ENCODE data around the gene XXYLT1.
"Not testable (repeated sequence)": the region's sequence is repeated elsewhere in the genome, so short reads cannot be mapped to it uniquely, and the experiment has no call there.

The XXYLT1 gene

GRCh38 chr3:195270817-195271409 is at the start of gene XXYLT1:
XXYLT1 (minus strand) TSS chr3:195271159; CDS start chr3:195271058, 101 bp downstream.
- peaks cover 7% of the 10 kb centered on the region; the same call in 1 of the 2 replicates for H3K4me1 ChIP-seq (ENCODE audit: insufficient read depth, low read length)
- peak within 1 kb of the TSS; percentile 82 for H3K9ac ChIP-seq (ENCODE audit: low read depth, low read length)
- peaks cover 6% of the 10 kb centered on the region; the same call in 1 of the 2 replicates for H3K36me3 ChIP-seq (ENCODE audit: insufficient read depth, low read length)
- no peaks in the 10 kb centered on the region for H3K9me3 ChIP-seq (ENCODE audit: control insufficient read depth, insufficient read depth, low read length)

- Histone ChIP-seq H3K9ac (ENCODE audit: low read depth, low read length) (no peak overlapping the region), H3K36me3 (ENCODE audit: insufficient read depth, low read length) (0 out of 2 replicates have a peak, but pooled peaks cover 4% of the 10 kb centered on the region), H3K4me1 (ENCODE audit: insufficient read depth, low read length) (no peaks in the 10 kb centered on the region), H3K9me3 (ENCODE audit: control insufficient read depth, insufficient read depth, low read length) (no peaks in the 10 kb centered on the region; the same call in 1 of the 2 replicates)
These were observed 48.1 kb upstream of the XXYLT1 start for GRCh38 chr3:195319060-195319459.

- Histone ChIP-seq H3K4me1 (ENCODE audit: insufficient read depth, low read length) (no peaks in the 10 kb centered on the region), H3K9ac (ENCODE audit: low read depth, low read length) (no peak overlapping the region), H3K9me3 (ENCODE audit: control insufficient read depth, insufficient read depth, low read length) (no peaks in the 10 kb centered on the region), H3K36me3 (ENCODE audit: insufficient read depth, low read length) (no peaks in the 10 kb centered on the region)
These were observed 41.8 kb upstream of the XXYLT1 start for GRCh38 chr3:195312714-195313113.

GRCh38 chr3:195307711-195308110 is 36.8 kb upstream of the XXYLT1 start:
- Histone ChIP-seq H3K36me3 (ENCODE audit: insufficient read depth, low read length) (no peaks in the 10 kb centered on the region), H3K4me1 (ENCODE audit: insufficient read depth, low read length) (no peaks in the 10 kb centered on the region)

GRCh38 chr3:195306369-195306768 is 35.4 kb upstream of the XXYLT1 start:
- Histone ChIP-seq H3K36me3 (ENCODE audit: insufficient read depth, low read length) (peaks cover 3% of the 10 kb centered on the region; the same call in 1 of the 2 replicates), H3K4me1 (ENCODE audit: insufficient read depth, low read length) (no peaks in the 10 kb centered on the region), H3K9ac (ENCODE audit: low read depth, low read length) (no peak overlapping the region), H3K9me3 (ENCODE audit: control insufficient read depth, insufficient read depth, low read length) (no peaks in the 10 kb centered on the region)

More at GRCh38 chr3:195307711-195308110, 36.8 kb upstream of the XXYLT1 start:
- H3K9ac ChIP-seq (ENCODE audit: low read depth, low read length), result no peak overlapping the region
- no peaks in the 10 kb centered on the region for H3K9me3 ChIP-seq (ENCODE audit: control insufficient read depth, insufficient read depth, low read length)

- H3K9me3 ChIP-seq (ENCODE audit: control insufficient read depth, insufficient read depth, low read length), result no peaks in the 10 kb centered on the region
- peaks cover 3% of the 10 kb centered on the region; the same call in 1 of the 2 replicates for H3K36me3 ChIP-seq (ENCODE audit: insufficient read depth, low read length)
- no peaks in the 10 kb centered on the region for H3K4me1 ChIP-seq (ENCODE audit: insufficient read depth, low read length)
- H3K9ac ChIP-seq (ENCODE audit: low read depth, low read length), result no peak overlapping the region
These were observed 31.5 kb upstream of the XXYLT1 start for GRCh38 chr3:195302431-195302830.

DNA sequence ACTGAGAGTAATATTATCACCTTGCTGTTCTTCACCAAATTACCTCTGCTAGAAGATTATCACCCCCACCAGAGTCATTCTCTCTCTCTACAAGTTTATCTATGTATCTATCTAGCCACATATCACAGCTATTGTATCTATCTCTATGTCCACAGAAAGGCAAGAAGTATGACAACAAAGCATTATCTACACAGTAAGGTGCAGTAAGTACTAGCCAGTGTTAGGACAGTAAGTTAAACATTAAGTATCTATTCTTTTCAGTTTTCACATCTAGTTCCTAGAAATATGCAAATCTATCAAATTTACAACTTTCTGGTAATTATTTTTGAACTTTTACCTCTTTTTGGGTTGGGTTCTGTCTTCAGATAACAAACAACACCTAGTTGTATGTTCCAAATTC is 26.5 kb upstream of the XXYLT1 start:
- Histone ChIP-seq H3K4me1 (ENCODE audit: insufficient read depth, low read length) (no peaks in the 10 kb centered on the region), H3K9ac (ENCODE audit: low read depth, low read length) (no peak overlapping the region), H3K36me3 (ENCODE audit: insufficient read depth, low read length) (peaks cover 3% of the 10 kb centered on the region; the same call in 1 of the 2 replicates), H3K9me3 (ENCODE audit: control insufficient read depth, insufficient read depth, low read length) (no peaks in the 10 kb centered on the region)

- Histone ChIP-seq H3K9ac (ENCODE audit: low read depth, low read length) (no peak overlapping the region), H3K9me3 (ENCODE audit: control insufficient read depth, insufficient read depth, low read length) (no peaks in the 10 kb centered on the region), H3K36me3 (ENCODE audit: insufficient read depth, low read length) (peaks cover under 1% of the 10 kb centered on the region; the same call in 1 of the 2 replicates), H3K4me1 (ENCODE audit: insufficient read depth, low read length) (no peaks in the 10 kb centered on the region)
These were observed 25.7 kb upstream of the XXYLT1 start for GRCh38 chr3:195296662-195297061.

GRCh38 chr3:195291121-195291520 is 20.2 kb upstream of the XXYLT1 start:
- H3K4me1 ChIP-seq (ENCODE audit: insufficient read depth, low read length), result no peaks in the 10 kb centered on the region
- no peaks in the 10 kb centered on the region for H3K36me3 ChIP-seq (ENCODE audit: insufficient read depth, low read length)
- H3K9ac ChIP-seq (ENCODE audit: low read depth, low read length), result no peak overlapping the region
- no peaks in the 10 kb centered on the region for H3K9me3 ChIP-seq (ENCODE audit: control insufficient read depth, insufficient read depth, low read length)

DNA sequence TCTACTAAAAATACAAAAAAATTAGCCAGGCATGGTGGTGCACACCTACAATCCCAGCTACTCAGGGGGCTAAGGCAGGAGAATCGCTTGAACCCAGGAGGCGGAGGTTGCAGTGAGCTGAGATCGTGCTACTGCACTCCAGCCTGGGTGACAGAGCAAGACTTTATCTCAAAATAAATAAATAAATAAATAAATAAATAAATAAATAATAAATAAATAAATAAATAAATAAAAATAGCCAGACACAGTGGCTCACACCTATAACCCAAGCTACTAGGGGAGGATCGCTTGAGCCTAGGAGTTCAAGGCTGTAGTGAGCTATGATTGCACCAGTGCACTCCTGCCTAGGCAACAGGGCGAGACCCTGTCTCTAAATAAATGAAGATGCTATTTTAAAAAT is 19.7 kb upstream of the XXYLT1 start:
- H3K9ac ChIP-seq (ENCODE audit: low read depth, low read length); H3K36me3 ChIP-seq (ENCODE audit: insufficient read depth, low read length); H3K9me3 ChIP-seq (ENCODE audit: control insufficient read depth, insufficient read depth, low read length); H3K4me1 ChIP-seq (ENCODE audit: insufficient read depth, low read length): not testable (repeated sequence)

DNA sequence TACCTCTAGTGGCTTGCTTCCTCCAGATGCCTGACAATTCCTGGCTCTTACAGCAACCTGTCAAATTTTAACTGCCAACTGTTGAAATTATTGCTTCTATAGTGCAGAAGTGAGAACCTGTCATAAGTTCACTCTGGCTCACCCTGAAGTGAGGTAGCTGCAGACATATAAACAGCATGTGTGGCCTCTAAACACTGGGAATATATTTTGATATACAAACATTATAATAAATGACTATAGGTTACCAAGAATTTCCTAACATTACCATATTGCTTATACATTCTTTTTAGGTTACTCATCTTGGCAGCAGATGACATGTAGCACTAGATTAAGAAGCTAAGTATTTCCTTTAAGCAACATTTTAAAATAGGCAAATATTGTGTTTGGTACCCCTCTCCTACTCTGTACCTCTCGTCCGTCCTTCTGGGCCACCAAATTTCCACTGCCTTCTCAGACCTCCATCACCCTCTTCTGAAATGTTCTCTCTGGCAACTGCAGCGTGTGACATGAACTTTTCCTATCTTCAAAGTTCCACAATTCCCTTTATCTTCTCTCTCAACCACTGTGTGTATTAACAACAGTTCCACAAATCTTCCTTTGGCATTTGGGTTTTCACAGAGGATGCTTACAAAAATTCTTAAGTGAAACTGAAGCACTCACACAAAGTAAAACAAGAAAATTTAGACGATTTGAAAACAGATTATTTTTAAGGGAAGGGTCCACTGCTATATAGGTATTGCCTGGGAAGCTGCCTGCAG is 15.3 kb upstream of the XXYLT1 start:
- H3K9me3 ChIP-seq (ENCODE audit: control insufficient read depth, insufficient read depth, low read length), result no peaks in the 10 kb centered on the region
- no peaks in the 10 kb centered on the region for H3K36me3 ChIP-seq (ENCODE audit: insufficient read depth, low read length)
- H3K4me1 ChIP-seq (ENCODE audit: insufficient read depth, low read length), result no peaks in the 10 kb centered on the region

GRCh38 chr3:195285372-195285771 is 14.4 kb upstream of the XXYLT1 start:
- H3K9me3 ChIP-seq (ENCODE audit: control insufficient read depth, insufficient read depth, low read length), result no peaks in the 10 kb centered on the region
- H3K4me1 ChIP-seq (ENCODE audit: insufficient read depth, low read length), result no peaks in the 10 kb centered on the region
- no peaks in the 10 kb centered on the region for H3K36me3 ChIP-seq (ENCODE audit: insufficient read depth, low read length)
- no peak overlapping the region for H3K9ac ChIP-seq (ENCODE audit: low read depth, low read length)

More for the DNA sequence above, 15.3 kb upstream of the XXYLT1 start:
- no peak overlapping the region for H3K9ac ChIP-seq (ENCODE audit: low read depth, low read length)

- no peaks in the 10 kb centered on the region for H3K36me3 ChIP-seq (ENCODE audit: insufficient read depth, low read length)
- no peak overlapping the region for H3K9ac ChIP-seq (ENCODE audit: low read depth, low read length)
- no peaks in the 10 kb centered on the region for H3K4me1 ChIP-seq (ENCODE audit: insufficient read depth, low read length)
- no peaks in the 10 kb centered on the region for H3K9me3 ChIP-seq (ENCODE audit: control insufficient read depth, insufficient read depth, low read length)
These were observed 13.9 kb upstream of the XXYLT1 start for GRCh38 chr3:195284842-195285241.

DNA sequence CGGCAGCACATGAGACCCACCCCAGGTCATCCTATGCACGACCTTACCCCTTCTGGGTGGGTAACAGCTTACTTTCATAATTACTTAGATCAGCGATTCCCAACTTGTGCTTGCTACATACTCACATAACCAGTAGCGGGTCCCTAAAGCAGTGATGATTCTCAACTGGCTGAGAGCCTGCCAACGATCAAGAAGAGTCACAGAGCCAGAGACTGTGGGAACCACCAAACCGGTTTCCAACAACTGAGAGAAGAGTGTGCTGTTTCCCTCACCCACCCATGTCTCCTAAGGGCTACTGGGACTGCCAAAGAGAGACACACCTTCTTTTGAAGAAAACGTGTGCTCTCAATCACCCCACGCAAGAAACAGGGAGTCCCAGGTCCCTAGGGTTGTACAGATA is 12.0 kb upstream of the XXYLT1 start:
- Histone ChIP-seq H3K9ac (ENCODE audit: low read depth, low read length) (no peak overlapping the region), H3K36me3 (ENCODE audit: insufficient read depth, low read length) (no peaks in the 10 kb centered on the region), H3K4me1 (ENCODE audit: insufficient read depth, low read length) (no peaks in the 10 kb centered on the region), H3K9me3 (ENCODE audit: control insufficient read depth, insufficient read depth, low read length) (no peaks in the 10 kb centered on the region)
